Cortex of kidney (tissue), 1 donor: ENCODE data around the gene FANCM.

ENCODE experiments used
- DNase-seq: peaks from one replicate; lab custom pipeline; 2025; lab: John Stamatoyannopoulos, UW

FANCM gene

GRCh38 chr14:45242706-45243105 is 107.0 kb downstream of the FANCM start:
- no peak for DNase-seq

DNA sequence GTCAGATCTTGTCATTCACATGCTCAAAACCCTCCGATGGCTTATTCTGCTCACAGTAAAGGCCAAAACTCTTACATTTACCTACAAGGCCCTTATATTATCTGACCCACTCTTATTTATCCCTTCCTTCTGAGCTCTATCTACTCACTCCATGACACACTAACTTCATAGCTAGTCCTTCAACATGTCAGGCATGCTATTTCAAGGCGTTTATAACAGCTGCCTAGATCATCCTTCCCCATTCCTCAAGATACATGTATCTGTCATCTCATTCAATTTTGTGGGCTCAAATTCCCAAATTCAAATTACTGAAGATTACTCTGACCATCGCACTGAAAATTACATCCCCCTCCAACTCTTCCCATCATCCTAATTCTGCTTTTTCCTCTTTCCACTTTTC is 110.4 kb downstream of the FANCM start:
- no peak for DNase-seq

DNA sequence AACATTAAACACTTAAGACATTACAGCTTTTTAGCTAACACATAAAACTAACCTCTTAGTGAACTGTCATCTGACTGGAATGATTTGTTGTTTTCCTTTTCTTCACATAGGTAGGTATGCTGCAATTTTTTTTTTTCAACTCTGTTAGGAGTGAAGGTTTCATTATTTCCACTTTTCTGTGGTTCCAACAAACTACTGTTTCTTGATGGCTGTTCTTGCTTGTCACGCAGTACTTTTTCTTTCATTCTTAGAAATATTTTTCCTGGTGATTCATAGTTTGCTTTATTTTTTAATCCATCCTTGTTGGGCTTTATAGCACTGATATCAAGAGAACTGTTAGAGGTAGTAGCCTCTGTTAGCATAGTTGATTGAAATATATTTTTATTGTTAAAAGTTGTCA is 111.0 kb downstream of the FANCM start:
- DNase-seq, result no peak

GRCh38 chr14:45247427-45247826 is 111.7 kb downstream of the FANCM start:
- DNase-seq, result no peak

DNA sequence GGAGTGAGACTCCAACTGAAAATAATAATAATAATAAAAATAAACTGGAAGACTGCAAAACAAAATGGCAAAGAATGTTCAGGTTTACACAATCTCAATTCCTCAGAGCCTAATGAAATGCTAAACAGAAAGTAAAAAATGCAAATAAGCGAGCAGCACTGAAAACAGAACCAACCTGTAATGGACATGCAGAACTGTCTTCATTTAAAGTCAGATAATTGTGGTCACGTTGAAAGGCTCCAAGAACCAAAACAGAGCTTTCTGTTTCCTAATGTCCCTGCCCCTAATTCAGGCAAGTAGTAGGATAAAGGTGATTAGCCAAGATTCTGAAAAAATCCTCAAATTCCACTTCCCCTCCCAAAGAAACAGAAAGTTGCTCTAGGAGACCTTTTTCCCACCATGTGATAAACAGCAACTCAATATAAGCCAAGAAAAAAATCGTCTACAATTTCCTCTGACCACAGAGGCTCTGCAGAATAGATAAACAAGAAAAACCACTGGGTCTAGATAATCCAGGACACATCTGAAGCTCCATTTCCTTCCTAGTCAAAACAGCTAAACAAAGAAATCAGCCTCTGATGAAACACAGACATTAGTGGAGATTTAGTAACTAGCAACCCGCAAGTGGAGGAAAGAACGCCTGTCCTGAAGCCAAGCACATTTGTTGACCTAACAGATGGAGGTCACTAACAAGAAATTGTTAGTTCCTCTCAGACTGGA is 114.3 kb downstream of the FANCM start:
- no peak for DNase-seq
